ENCODE measurements around the gene TMEM175. TPM values are rescaled to one million over a fixed set of nuclear protein-coding genes. Genes with fewer than 3 reads are reported as not detected.
"Not testable (repeated sequence)": the region's sequence is repeated elsewhere in the genome, so short reads cannot be mapped to it uniquely, and the experiment has no call there.

Gene TMEM175
- total RNA-seq, 2 experiments from 2014 or later = 13.8 to 15.8 TPM

DNA sequence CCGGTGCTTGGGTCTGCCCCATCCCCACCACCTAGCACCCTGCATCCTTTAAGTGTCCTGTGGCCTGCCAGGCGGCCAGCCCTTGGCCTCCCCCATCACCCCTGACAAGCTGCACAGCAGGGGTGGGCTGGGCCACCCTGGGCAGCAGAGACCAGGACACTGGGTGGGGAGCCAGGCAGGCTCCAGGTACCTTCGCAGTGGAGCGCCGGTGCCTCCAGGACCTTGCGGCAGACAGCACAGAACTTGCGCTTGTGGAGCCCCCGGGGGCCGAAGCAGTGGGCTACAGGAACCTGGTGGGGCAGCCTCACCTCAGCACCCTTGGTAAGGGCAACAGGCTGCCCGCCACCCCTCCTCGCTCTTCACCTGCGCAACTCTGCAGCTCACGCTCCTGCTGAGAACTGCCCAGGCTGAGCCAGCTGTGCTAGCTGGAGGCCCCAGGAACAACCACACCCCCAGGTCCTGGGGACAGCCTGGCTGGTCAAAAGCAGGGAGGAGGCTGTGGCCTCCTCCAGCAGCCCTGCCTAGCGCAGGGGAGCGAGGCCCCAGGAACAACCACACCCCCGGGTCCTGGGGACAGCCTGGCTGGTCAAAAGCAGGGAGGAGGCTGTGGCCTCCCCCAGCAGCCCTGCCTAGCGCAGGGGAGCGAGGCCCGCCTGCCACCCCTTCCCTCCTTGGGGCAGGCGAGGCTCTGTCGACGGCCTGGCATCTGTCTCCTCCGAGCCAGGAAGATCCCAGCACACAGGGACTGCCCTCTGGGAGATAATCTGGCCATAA is 36.5 kb downstream of the TMEM175 start:
- Mint-ChIP-seq H3K36me3 (no peaks in the 10 kb centered on the region), H3K27me3 (no peaks in the 10 kb centered on the region), H3K9me3 (no peaks in the 10 kb centered on the region), H3K4me1 (ENCODE audit: low read depth) (peaks cover 8% of the 10 kb centered on the region), H3K4me3 (no peak overlapping the region), H3K27ac (no peak overlapping the region)
- DNase-seq = no peak
- intact Hi-C loops (cut with micrococcal nuclease) = no loop called here
- ChIA-PET CTCF (no interaction called here), POLR2A (no interaction called here)

DNA sequence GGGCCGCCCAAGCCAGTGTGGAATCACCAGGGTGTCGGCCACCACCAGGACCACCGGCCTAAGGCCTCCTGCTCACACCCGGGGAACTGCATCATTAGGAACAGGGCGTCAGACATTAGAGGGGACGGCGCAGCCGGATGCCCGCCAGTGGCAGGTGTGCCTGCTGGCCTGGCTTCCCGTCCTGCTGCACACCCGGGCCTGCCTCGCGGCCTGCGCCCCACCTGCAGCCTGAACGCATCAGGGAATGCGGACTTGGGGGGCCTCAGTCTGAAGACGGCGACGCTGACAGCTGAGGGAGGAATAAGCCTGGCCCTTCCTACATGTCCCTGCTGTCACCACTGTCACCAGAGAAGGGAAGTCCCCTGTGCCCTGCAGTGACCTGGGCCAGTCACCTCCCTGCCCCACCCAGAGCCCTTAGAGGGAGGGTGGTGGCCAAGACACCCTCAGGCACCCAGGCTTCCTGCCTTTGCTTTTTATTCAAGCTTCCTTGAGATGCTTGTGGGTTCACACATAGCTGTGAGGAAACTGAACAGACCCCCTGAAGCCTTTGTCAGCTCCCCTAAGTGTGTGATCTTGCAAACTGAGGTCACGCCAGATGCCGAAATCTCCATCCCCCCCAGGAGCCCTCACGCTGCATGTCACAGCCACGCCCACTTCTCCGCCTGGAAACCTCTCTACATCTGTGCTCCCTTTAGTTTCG is 37.9 kb downstream of the TMEM175 start:
- POLR2A ChIA-PET = interaction anchor here (1.0 kb wide), 1 partner anchor 9 kb away, joined by 3 read pairs; no protein-coding TSS in a partner anchor
- intact Hi-C loops (cut with micrococcal nuclease) = loop anchor here (5.0 kb wide), 1 partner anchor 188 kb away; no protein-coding TSS in a partner anchor
- Mint-ChIP-seq H3K4me3 (no peak overlapping the region), H3K27ac (no peak overlapping the region), H3K4me1 (ENCODE audit: low read depth) (peaks cover 8% of the 10 kb centered on the region), H3K27me3 (no peaks in the 10 kb centered on the region), H3K36me3 (no peaks in the 10 kb centered on the region), H3K9me3 (no peaks in the 10 kb centered on the region)
- CTCF ChIA-PET = no interaction called here
- no peak for DNase-seq

DNA sequence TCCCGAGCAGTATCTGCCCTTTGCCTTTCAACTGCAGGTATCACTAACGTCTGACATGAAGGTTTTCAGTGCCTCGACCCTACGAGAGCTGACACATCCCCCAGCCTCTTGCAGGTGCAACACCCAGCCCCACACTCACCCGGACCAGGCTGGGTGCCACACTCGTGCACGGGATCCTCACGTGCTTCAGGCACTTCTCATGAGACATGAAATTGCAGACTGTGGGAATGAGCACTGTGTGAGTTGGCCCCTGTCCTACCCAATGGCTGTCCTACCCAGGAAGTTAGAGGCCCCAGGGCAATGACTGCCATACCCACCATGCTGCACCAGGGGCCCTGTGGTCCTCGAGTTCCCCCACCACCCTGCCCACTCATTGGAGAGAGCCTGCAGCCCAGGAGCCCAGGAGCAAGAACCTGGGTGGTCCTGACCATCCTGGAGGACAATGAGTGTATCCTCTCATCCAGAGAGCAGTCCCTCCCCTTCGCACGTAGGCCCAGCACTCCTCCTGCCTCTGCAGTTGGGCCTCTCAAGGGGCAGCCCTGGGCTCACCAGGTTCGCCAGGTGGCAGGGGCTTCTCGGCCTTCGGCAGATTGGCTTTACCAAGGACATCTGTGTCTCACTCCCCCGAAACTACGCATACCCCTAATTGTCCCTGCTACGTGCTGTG is 38.7 kb downstream of the TMEM175 start:
- Mint-ChIP-seq H3K27ac (no peak overlapping the region), H3K27me3 (no peaks in the 10 kb centered on the region), H3K36me3 (no peaks in the 10 kb centered on the region), H3K9me3 (no peaks in the 10 kb centered on the region), H3K4me3 (no peak overlapping the region), H3K4me1 (ENCODE audit: low read depth) (peaks cover 8% of the 10 kb centered on the region)
- POLR2A ChIA-PET = no interaction called here
- intact Hi-C loops (cut with micrococcal nuclease) = loop anchor here (5.0 kb wide), 1 partner anchor 189 kb away; no protein-coding TSS in a partner anchor
- no peak for DNase-seq
- CTCF ChIA-PET = no interaction called here

- no peak overlapping the region for H3K27ac Mint-ChIP-seq
- no peaks in the 10 kb centered on the region for H3K9me3 Mint-ChIP-seq
- H3K4me3 Mint-ChIP-seq = peak overlapping the region; percentile 55
- ChIA-PET CTCF (no interaction called here), POLR2A (interaction anchor here (0.5 kb wide), 1 partner anchor 195 kb away, joined by 3 read pairs; no protein-coding TSS in a partner anchor)
- H3K36me3 Mint-ChIP-seq = no peaks in the 10 kb centered on the region
- intact Hi-C loops (cut with micrococcal nuclease) = loop anchor here (5.0 kb wide), 1 partner anchor 190 kb away; no protein-coding TSS in a partner anchor
- no peaks in the 10 kb centered on the region for H3K27me3 Mint-ChIP-seq
- peaks cover 8% of the 10 kb centered on the region for H3K4me1 Mint-ChIP-seq (ENCODE audit: low read depth)
- DNase-seq = no peak
These were observed 39.6 kb downstream of the TMEM175 start for GRCh38 chr4:971666-972500.

DNA sequence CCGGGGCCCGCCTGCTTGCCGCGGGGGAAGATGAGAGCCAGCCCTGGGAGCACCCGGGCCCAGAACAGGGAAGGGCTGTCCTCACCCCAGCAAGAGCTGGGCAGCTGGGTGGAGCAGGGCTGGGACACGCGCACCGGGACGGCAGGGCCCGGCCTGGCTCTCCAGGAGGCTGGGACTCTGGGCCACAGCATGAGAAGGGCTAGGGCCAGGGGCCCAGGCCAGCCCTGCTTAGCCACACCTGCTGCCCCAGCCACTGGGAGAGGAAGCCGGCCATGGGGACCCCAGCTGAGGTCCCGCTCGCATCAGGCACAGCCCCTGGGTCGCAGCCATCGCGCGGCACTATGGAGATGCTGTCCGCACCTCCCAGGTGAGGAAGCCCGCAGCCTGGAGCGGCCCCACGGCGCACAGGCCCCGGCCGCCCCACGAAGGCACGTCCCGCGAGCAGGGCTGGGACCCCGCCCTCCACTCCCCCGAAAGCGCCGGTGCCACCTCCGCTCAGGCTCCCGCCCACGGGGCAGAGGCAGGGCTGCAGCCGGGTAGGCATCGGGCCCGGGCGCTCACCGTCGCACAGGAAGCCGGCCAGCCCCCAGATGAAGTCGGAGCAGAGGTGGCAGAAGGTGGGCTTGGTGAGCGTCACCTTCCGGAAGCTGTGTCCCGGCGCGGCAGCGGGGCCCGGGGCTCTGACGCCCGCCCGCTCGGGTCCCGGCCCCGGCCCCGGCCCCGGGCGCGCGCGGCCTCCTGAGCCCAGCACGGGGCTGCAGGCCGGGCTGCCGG is 40.6 kb downstream of the TMEM175 start:
- Mint-ChIP-seq H3K4me3 (peak overlapping the region; percentile 55), H3K4me1 (ENCODE audit: low read depth) (peaks cover 8% of the 10 kb centered on the region), H3K27ac (no peak overlapping the region), H3K27me3 (no peaks in the 10 kb centered on the region), H3K9me3 (no peaks in the 10 kb centered on the region), H3K36me3 (no peaks in the 10 kb centered on the region)
- peak; percentile 64 for DNase-seq
- intact Hi-C loops (cut with micrococcal nuclease) = loop anchor here (1.0 to 5.0 kb wide), 4 partner anchors 14 to 191 kb away; partner anchors contain the start of genes FGFRL1, GAK, IDUA and TMEM175
- ChIA-PET CTCF (no interaction called here), POLR2A (interaction anchor here (0.6 kb wide), 1 partner anchor 8 kb away, joined by 4 read pairs; no protein-coding TSS in a partner anchor)

- peak within 1 kb of the TSS; percentile 55 for H3K4me3 Mint-ChIP-seq
- no peaks in the 10 kb centered on the region for H3K36me3 Mint-ChIP-seq
- H3K9me3 Mint-ChIP-seq = no peaks in the 10 kb centered on the region
- ChIA-PET CTCF (no interaction called here), POLR2A (no interaction called here)
- peaks cover 8% of the 10 kb centered on the region for H3K4me1 Mint-ChIP-seq (ENCODE audit: low read depth)
- intact Hi-C loops (cut with micrococcal nuclease) = loop anchor here (1.0 to 5.0 kb wide), 4 partner anchors 14 to 191 kb away; partner anchors contain the start of genes FGFRL1, GAK, IDUA and TMEM175
- no peak within 1 kb of the TSS for H3K27ac Mint-ChIP-seq
- no peaks in the 10 kb centered on the region for H3K27me3 Mint-ChIP-seq
- DNase-seq = peak; percentile 92
These were observed 41.5 kb downstream of the TMEM175 start, which contains the start of gene DGKQ for GRCh38 chr4:973431-974397. Gene DGKQ, minus strand, starts transcription at chr4:973569. Its CDS starts 87 bp downstream, at chr4:973482.

DNA sequence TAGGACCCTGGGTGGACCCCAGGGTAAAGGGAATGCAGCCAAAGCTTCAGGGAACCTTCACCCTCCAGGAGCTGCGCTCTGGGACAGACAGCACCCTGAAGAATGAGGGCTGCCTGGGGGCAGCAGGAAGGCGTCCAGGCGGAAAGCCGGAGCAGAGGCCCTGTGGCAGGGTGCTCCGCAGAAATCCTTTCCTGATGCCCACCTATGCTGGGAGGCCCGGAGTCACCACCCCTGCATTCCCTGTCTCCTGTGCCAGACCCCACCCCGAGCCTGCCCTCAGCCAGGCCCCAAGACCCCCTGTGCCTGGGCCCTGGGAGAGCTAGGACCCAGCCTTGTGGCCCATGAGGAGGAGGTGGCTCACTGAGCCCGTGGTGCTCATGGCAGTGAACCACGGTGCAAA is 42.4 kb downstream of the TMEM175 start:
- Mint-ChIP-seq H3K4me1 (ENCODE audit: low read depth) (peaks cover 8% of the 10 kb centered on the region), H3K4me3 (no peak overlapping the region), H3K27me3 (no peaks in the 10 kb centered on the region), H3K9me3 (no peaks in the 10 kb centered on the region), H3K36me3 (no peaks in the 10 kb centered on the region), H3K27ac (no peak overlapping the region)
- ChIA-PET CTCF (interaction anchor here (0.6 kb wide), 1 partner anchor 379 kb away, joined by 3 read pairs; no protein-coding TSS in a partner anchor), POLR2A (no interaction called here)
- intact Hi-C loops (cut with micrococcal nuclease) = loop anchor here (5.0 kb wide), 1 partner anchor 192 kb away; no protein-coding TSS in a partner anchor
- no peak for DNase-seq

DNA sequence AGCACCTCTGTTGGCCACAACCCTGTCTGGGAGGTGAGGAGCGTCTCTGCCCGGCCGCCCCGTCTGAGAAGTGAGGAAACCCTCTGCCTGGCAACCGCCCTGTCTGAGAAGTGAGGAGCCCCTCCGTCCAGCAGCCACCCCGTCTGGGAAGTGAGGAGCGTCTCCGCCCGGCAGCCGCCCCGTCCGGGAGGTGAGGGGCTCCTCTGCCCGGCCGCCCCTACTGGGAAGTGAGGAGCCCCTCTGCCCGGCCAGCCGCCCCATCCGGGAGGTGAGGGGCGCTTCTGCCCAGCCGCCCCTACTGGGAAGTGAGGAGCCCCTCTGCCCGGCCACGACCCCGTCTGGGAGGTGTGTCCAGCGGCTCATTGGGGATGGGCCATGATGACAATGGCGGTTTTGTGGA is 43.8 kb downstream of the TMEM175 start:
- CTCF ChIA-PET; H3K36me3 Mint-ChIP-seq; H3K27ac Mint-ChIP-seq; POLR2A ChIA-PET; H3K4me1 Mint-ChIP-seq (ENCODE audit: low read depth); DNase-seq; intact Hi-C loops (cut with micrococcal nuclease); H3K27me3 Mint-ChIP-seq; H3K9me3 Mint-ChIP-seq; H3K4me3 Mint-ChIP-seq: not testable (repeated sequence)

DNA sequence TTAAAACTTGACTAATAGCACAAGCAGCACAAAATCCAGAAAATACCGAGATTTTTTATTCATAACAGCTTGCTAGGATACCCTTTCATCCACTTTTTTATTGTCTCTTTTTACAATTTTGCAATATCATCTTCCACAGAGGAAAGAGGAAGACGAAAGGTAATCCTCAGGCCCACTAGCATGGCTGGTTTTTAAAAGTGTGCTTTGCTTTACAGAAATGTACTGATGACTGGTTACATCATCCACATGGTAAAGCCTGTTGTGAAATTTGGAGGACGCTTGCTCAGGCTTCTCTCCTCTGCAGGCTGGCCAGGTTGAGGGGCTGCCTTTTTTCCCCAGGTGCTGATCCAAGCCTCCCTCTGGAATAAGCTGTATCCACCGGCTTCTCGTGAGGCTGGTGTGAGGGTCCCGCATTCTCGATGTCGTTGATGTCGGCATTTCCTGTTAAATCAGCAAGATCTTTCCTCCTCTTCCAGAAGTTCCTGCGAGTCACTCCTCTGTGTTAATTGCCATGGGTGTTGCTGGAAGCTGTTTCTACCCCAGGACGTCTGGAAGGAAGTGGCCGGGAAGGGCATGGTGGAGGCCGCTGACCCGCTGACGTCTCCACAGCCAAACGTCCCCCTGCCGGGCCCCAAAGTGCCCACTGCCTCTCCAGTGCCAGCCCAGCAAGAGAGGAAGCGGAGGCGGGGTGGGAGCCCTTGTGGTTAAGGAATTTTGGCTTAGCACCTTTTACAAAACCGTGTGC is 46.9 kb downstream of the TMEM175 start:
- Mint-ChIP-seq H3K4me3 (no peak overlapping the region), H3K36me3 (no peaks in the 10 kb centered on the region), H3K27ac (no peak overlapping the region), H3K27me3 (no peaks in the 10 kb centered on the region), H3K9me3 (no peaks in the 10 kb centered on the region), H3K4me1 (ENCODE audit: low read depth) (no peaks in the 10 kb centered on the region)
- intact Hi-C loops (cut with micrococcal nuclease) = no loop called here
- POLR2A ChIA-PET = no interaction called here
- CTCF ChIA-PET = no interaction called here
- no peak for DNase-seq

- CTCF ChIA-PET = no interaction called here
- H3K4me1 Mint-ChIP-seq (ENCODE audit: low read depth) = peaks cover 14% of the 10 kb centered on the region
- no peaks in the 10 kb centered on the region for H3K36me3 Mint-ChIP-seq
- intact Hi-C loops (cut with micrococcal nuclease) = no loop called here
- no peaks in the 10 kb centered on the region for H3K9me3 Mint-ChIP-seq
- no peak overlapping the region for H3K4me3 Mint-ChIP-seq
- POLR2A ChIA-PET = no interaction called here
- H3K27ac Mint-ChIP-seq = no peak overlapping the region
- no peaks in the 10 kb centered on the region for H3K27me3 Mint-ChIP-seq
- no peak for DNase-seq
These were observed 50.0 kb downstream of the TMEM175 start for GRCh38 chr4:982291-982690.
